Activated naive CD4-positive, alpha-beta T cell treated with anti-CD3 and anti-CD28 coated beads, Interleukin-2, amount 50 U/mL, for 16 hours (primary cell): ENCODE results near the gene ZNF362.

Source experiments
- DNase-seq: peaks from one replicate; pipeline ENCODE4 v3.0.0-alpha.2; 2020

ZNF362 gene

GRCh38 chr1:33269621-33270020 lies 13.3 kb downstream of the ZNF362 start:
- DNase-seq = no peak

GRCh38 chr1:33270379-33270778 lies 14.1 kb downstream of the ZNF362 start:
- no peak for DNase-seq

- no peak for DNase-seq
Observed at GRCh38 chr1:33270808-33271465, 14.6 kb downstream of the ZNF362 start.

- no peak for DNase-seq
Observed at GRCh38 chr1:33271666-33272505, 15.6 kb downstream of the ZNF362 start.

GRCh38 chr1:33272509-33272908 lies 16.2 kb downstream of the ZNF362 start:
- DNase-seq = no peak

GRCh38 chr1:33272930-33273329 lies 16.6 kb downstream of the ZNF362 start:
- DNase-seq = no peak

- no peak for DNase-seq
Observed at GRCh38 chr1:33273406-33273805, 17.1 kb downstream of the ZNF362 start.

- DNase-seq = no peak
Observed at GRCh38 chr1:33273961-33274371, 17.7 kb downstream of the ZNF362 start.

- no peak for DNase-seq
Observed at GRCh38 chr1:33274446-33274845, 18.2 kb downstream of the ZNF362 start.

- no peak for DNase-seq
Observed at GRCh38 chr1:33275195-33275594, 18.9 kb downstream of the ZNF362 start.

GRCh38 chr1:33275706-33276572 lies 19.6 kb downstream of the ZNF362 start:
- DNase-seq = no peak

GRCh38 chr1:33276573-33277298 lies 20.4 kb downstream of the ZNF362 start:
- DNase-seq = no peak

- no peak for DNase-seq
Observed at GRCh38 chr1:33277488-33278084, 21.3 kb downstream of the ZNF362 start.

GRCh38 chr1:33280091-33280661 lies 23.9 kb downstream of the ZNF362 start:
- DNase-seq = no peak

GRCh38 chr1:33281554-33282303 lies 25.4 kb downstream of the ZNF362 start:
- DNase-seq = no peak

- DNase-seq = no peak
Observed at GRCh38 chr1:33282791-33283190, 26.5 kb downstream of the ZNF362 start.

GRCh38 chr1:33284049-33284448 lies 27.8 kb downstream of the ZNF362 start:
- DNase-seq = no peak

- no peak for DNase-seq
Observed at GRCh38 chr1:33286451-33287185, 30.3 kb downstream of the ZNF362 start.

GRCh38 chr1:33287317-33287716 lies 31.0 kb downstream of the ZNF362 start:
- DNase-seq = no peak
